SK-N-MC (cell line): Measurements from ENCODE around the gene ASXL2.

Source experiments
- EZH2 ChIP-seq: fragments of 200-600 bp; sonication (generic); IDR thresholded peaks from one replicate; pipeline ENCODE4 v1.6.1; 2017; ENCODE audit warnings: antibody characterized with exemption
- POLR2AphosphoS5 ChIP-seq: IDR thresholded peaks from 2 replicates; pipeline ENCODE4 v1.6.1; 2012; ENCODE audit warnings: mild to moderate bottlenecking, low read depth, low read length, borderline replicate concordance

DNA sequence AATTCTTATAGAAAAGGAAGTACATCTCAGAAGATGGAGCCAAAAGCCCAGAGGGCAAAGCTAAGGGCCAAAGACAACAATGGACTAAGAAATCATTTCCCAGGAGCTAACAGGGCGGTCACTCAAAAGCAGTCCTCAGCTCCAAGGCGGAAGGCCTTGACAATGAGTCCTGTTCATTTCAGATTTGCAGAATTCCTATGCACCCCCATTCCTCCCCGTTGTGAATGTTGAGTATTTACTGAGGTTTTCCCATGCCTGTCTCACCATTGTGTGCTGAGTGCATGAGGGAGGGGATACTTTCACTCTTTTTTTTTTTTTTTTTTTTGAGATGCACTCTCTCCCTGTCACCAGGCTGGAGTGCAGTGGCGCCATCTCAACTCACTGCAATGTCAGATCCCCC is 186.1 kb downstream of the ASXL2 start:
- TF ChIP-seq EZH2 (no peak), POLR2AphosphoS5 (no peak)
